GM12878 (cell line): ENCODE results near the gene PPP2R3B.

Experiments
- CTCF ChIP-seq, 3 experiments: IDR thresholded peaks in 2 of 3; conservative IDR thresholded peaks in 1 of 3; 2 replicates each; pipeline ENCODE4 v1.5.1; 2011; ENCODE audit warnings: low read depth in 3 of 3, low read length in 3 of 3, mild to moderate bottlenecking in 3 of 3, control low read depth in 2 of 3, moderate library complexity in 2 of 3, inconsistent platforms in 1 of 3, mixed read lengths in 1 of 3; ENCODE audit not compliant: control insufficient read depth in 2 of 3, insufficient read depth in 1 of 3; ENCODE audit errors: extremely low read depth in 1 of 3
- EZH2 ChIP-seq: IDR thresholded peaks from 2 replicates; pipeline ENCODE4 v1.6.1; 2012; ENCODE audit warnings: low read depth, mild to moderate bottlenecking, control low read depth, inconsistent platforms, low read length, borderline replicate concordance; ENCODE audit not compliant: control insufficient read depth
- RAD21 ChIP-seq: IDR thresholded peaks from 2 replicates; pipeline ENCODE4 v1.6.1; 2011; ENCODE audit warnings: mild to moderate bottlenecking, low read depth, low read length, moderate library complexity; ENCODE audit not compliant: insufficient read depth
- RCOR1 ChIP-seq: conservative IDR thresholded peaks from 2 replicates; pipeline ENCODE4 v1.6.1; 2012; ENCODE audit warnings: low read depth, low read length, improper control_type of control experiment
- TAF1 ChIP-seq: IDR thresholded peaks from 2 replicates; pipeline ENCODE4 v1.6.1; 2011; ENCODE audit warnings: mild to moderate bottlenecking, low read depth, low read length, borderline replicate concordance
- ZNF274 ChIP-seq: IDR thresholded peaks from one replicate; pipeline ENCODE4 v1.8.0; 2011; ENCODE audit not compliant: insufficient read length, insufficient read depth

- TF ChIP-seq TAF1 (no peak), RAD21 (no peak), CTCF (IDR thresholded peaks at IDR 0.05 in 2 of 3, conservative IDR thresholded peaks at IDR 0.05 in 1 of 3; ENCODE audit: control insufficient read depth in 2 of 3, extremely low read depth in 1 of 3, insufficient read depth in 1 of 3, low read depth in 3 of 3, low read length in 3 of 3) (no peak), ZNF274 (no peak), EZH2 (no peak), RCOR1 (no peak)
These were observed 12.9 kb downstream of the PPP2R3B start for GRCh38 chrX:373641-374471.
